Keratinocyte (primary cell): ENCODE results near the gene SEC61A2.

Experiments
- EZH2 ChIP-seq: IDR thresholded peaks from one replicate; pipeline ENCODE4 v1.6.1; 2012; ENCODE audit warnings: inconsistent platforms, mild to moderate bottlenecking, low read length, moderate library complexity
- TF ChIP-seq, protein P1 (sequence below), 3 experiments: IDR thresholded peaks in 1 of 3; conservative IDR thresholded peaks in 1 of 3; optimal IDR thresholded peaks in 1 of 3; 2 replicates in 2 of 3; 3 replicates in 1 of 3; pipeline versions ENCODE3 to v1.5.1; 2011; ENCODE audit warnings: low read length in 3 of 3, mild to moderate bottlenecking in 3 of 3, moderate library complexity in 2 of 3, control low read depth in 1 of 3, inconsistent platforms in 1 of 3; ENCODE audit not compliant: insufficient read depth in 2 of 3; ENCODE audit errors: extremely low read depth in 1 of 3

DNA sequence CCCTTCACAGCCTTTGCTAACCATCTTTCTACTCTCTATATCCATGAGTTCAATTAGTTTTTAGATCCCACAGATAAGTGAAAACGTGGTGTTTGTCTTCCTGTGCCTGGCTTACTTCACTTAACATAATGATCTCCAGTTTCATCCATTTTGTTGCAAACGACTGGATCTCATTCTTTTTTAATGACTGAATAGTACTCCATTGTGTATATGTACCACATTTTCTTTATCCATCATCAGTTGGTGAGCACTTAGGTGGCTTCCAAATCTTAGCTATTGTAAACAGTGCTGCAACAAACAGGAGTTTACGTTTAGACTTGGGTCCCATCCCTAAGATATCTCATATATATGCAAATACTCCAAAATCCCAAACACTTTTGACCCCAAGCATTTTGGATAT, 75.6 kb downstream of the SEC61A2 start:
- TF ChIP-seq, protein P1, sequence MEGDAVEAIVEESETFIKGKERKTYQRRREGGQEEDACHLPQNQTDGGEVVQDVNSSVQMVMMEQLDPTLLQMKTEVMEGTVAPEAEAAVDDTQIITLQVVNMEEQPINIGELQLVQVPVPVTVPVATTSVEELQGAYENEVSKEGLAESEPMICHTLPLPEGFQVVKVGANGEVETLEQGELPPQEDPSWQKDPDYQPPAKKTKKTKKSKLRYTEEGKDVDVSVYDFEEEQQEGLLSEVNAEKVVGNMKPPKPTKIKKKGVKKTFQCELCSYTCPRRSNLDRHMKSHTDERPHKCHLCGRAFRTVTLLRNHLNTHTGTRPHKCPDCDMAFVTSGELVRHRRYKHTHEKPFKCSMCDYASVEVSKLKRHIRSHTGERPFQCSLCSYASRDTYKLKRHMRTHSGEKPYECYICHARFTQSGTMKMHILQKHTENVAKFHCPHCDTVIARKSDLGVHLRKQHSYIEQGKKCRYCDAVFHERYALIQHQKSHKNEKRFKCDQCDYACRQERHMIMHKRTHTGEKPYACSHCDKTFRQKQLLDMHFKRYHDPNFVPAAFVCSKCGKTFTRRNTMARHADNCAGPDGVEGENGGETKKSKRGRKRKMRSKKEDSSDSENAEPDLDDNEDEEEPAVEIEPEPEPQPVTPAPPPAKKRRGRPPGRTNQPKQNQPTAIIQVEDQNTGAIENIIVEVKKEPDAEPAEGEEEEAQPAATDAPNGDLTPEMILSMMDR (optimal IDR thresholded peaks at IDR 0.05 in 1 of 3, IDR thresholded peaks at IDR 0.05 in 1 of 3, conservative IDR thresholded peaks at IDR 0.05 in 1 of 3; ENCODE audit: extremely low read depth in 1 of 3, insufficient read depth in 2 of 3, low read length in 3 of 3) = no peak
- no peak for TF ChIP-seq EZH2
